Glomerular visceral epithelial cell (primary cell): ENCODE results near the gene UPF1.
A peak's percentile ranks its signal among the peaks of the same experiment; 100 is the strongest.

ENCODE experiments used
- DNase-seq: peaks from one replicate; pipeline ENCODE4 v3.0.0-alpha.2; 2016; ENCODE audit errors: extremely low spot score

UPF1 gene

DNA sequence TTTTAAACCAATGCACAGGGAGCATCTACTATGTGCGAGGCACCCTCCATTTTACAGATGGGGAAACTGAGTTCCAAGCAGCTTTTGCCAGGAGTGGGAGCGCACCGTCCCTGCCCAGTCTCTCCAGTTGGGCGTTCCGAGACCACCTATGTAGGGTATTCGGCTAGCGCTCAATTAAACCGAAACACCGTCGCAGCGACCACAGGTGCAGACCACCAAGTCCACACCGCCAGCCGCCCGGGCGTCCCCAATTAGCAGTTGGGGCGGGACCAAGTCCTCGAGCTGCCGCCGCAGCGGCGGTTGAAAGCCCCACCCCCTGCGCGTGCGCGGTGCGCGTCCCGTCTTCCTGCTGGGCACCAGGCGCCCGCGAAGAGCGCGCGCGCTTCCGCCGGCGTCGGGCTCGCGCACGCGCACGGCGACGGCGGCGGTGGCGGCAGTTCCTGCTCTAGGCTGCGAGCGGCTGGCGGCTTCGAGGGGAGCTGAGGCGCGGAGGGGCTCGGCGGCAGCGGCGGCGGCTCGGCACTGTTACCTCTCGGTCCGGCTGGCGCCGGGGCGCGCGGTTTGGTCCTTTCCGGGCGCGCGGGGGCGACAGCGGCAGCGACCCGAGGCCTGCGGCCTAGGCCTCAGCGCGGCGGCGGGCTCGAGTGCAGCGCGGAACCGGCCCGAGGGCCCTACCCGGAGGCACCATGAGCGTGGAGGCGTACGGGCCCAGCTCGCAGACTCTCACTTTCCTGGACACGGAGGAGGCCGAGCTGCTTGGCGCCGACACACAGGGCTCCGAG lies at the start of gene UPF1:
Gene UPF1, plus strand, starts transcription at position 436 of the 782 bp plus-strand sequence. Its CDS starts 251 bp downstream, at position 687.
- peak; percentile 93 for DNase-seq

DNA sequence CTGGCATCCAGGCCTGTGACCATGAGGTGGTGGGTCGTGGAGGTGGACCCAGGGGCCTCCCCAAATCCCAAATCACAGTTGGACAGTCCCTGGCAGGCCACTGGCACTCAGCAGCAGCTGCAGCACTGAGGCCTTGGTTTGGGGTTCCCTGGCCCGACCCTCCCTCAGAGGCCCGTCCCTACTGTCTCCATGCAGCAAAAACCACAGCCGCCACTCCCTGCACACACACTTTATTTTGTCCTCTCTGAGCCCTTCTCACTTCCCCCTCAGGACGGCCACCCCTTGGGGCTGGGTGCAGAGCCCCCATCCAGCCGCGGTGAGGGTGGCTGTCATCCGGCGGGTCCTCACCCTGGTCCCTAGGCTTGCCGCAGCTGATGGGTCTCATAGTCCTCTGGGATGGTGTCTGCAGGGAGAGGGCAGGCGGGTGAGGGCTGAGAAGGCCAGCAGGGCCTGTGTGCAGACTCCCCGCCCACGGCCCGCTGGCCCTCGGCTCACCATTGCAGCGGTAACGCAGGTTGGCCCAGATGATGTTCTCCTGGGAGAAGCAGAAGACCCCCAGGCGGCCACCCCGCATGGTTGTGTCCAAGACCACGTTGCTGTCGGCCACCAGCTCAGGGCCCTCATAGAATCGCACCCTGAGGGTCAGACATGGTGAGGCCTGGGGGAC lies 49.1 kb upstream of the UPF1 start:
- DNase-seq, result no peak

- DNase-seq, result no peak
These were observed 47.6 kb upstream of the UPF1 start for GRCh38 chr19:18783958-18784785.

- DNase-seq, result no peak
These were observed 47.0 kb upstream of the UPF1 start for GRCh38 chr19:18784786-18785120.

DNA sequence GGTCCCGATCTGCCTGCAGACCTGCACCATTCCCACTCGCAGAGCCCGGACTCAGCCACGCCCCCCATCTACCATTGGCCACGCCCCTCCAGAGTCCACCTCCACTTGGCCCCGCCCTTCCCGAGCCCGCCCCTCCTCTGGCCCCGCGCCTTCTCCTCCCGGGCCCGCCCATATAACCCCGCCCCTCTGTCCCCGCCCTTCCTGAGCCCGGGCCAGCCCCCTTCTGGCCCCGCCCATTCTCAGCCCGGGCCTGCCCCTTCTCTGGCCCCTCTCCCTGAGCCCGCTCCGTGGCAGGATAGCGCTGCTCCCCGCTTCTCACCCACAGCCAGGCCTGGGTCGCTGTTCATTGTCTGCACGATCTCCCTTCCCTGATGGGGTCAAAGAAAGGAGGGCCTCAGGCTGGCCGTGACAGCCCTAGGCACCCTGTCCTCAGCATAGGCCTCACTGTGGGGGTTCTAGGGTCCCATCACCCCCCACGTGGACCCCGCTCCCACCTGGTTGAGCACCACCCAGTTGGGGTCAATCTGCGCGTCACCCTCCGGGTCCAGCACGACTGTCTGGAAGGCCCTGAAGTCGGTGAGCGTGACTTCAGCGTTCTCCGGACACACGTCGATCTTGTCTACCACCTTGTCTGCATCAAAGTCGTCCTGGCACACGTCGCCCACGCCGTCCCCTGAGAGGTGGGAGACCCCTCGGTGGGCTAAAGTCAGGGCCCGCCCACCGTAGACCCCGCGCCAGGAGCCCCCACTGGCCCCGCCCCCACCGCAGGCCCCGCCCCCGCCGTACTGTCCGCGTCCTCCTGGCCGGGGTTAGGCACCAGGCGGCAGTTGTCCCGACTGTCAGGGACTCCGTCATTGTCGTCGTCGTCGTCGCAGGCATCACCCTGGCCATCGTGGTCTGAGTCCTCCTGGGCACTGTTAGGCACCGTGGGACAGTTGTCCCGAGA lies 46.3 kb upstream of the UPF1 start:
- DNase-seq, result peak; percentile 67

GRCh38 chr19:18788529-18789421 lies 43.0 kb upstream of the UPF1 start:
- DNase-seq, result no peak

- DNase-seq, result no peak
These were observed 42.3 kb upstream of the UPF1 start for GRCh38 chr19:18789422-18789869.

GRCh38 chr19:18789883-18790565 lies 41.7 kb upstream of the UPF1 start:
- no peak for DNase-seq

- DNase-seq, result no peak
These were observed 41.0 kb upstream of the UPF1 start, which contains the start of gene COMP for GRCh38 chr19:18790566-18791314. TSS of gene COMP (minus strand) at chr19:18791305. CDS start at chr19:18791269, 36 bp downstream.

DNA sequence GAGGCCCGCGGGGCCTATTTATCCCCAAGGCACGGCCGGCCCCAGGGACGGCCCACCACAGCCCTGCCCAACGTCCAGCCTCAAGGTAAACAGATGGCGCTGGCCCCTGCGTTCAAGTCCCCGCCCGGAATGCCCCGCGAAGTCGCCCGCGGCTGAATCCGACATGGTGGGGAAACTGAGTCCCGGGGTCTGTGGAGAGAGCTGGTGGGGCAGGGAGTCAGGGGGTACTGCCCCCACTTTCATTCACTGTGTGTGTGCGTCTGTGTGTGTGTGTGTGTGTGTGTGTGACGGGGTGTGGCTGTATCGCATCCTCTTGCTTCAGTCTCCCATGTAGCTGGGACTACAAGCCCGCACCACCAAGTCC lies 40.5 kb upstream of the UPF1 start:
- DNase-seq, result no peak

DNA sequence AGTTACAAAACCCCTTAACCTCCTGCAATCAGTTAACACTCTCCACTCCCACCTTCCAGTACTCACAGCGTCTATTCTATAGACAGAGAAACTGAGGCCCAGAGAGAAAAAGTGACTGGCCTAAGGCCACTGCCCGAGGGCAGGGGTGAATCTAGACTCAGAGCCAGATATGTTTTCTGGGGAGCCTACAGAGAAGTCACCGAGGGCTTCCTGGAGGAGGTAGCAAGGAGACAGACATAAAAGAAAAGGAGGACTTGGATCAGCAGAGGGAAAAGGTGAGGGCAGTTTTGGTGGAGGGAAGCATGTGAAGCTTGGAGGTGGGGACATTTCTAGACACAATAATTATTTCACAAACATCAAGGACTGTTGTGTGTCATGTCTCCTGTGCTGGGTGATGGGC lies 39.1 kb upstream of the UPF1 start:
- DNase-seq, result no peak

DNA sequence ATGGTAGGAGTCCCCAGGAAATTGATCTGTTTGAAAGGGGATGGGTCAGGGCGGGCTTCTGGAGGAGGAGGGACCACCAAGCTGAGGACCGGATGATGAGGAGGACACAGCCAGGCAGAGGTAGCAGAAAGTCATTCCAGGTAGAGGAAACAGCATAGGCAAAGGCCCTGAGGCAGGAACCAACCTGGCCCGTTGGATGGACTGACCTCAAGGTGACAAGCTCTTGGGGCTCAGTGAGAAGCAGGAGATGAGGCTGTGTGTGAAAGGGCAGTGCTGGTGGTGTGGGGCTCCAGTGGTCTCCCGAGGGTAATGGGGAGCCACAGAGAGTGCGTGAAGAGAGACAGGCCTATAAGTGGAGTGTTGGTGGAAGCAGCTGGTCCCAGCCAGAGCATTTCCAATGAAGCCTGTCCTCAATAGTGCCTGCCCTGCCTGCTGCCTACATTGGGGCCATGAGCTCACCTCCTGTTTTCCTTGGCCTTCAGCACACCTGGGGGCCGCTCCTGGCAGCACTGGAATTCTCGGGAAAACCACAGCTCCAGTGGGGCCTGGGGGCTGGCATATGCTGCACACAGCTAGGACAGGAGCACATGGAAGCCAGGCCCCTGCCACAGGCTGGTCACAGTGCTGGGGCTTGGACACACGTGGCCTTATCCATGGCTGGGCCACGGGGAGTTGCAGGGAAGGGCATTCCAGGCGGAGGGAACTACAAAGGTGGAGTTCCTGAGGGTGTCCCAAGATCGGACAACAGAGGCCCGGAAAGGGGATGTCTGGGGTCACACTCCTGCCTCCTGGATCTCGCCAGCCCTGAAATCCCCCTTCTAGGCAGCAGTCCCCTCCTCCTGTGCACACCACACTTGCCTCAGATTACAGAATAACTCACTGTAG lies 38.4 kb upstream of the UPF1 start:
- no peak for DNase-seq

- no peak for DNase-seq
These were observed 37.8 kb upstream of the UPF1 start for GRCh38 chr19:18794029-18794313.

DNA sequence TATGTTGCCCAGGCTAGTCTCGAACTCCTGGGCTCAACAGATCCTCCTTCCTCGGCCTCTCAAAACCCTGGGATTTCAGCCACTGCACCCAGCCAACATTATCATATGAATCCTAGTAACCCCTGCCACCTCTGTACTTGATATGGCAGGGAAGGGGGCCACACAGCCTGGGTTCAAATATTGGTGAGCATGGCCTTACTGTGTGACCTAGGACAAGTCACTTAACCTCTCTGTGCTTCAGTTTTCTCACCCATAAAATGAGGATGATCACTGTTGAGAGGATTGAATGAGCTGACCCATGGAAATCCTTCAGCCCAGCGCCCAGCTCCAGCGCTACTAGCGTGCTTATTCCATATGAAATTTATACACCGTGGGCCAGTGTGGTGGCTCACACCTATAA lies 37.1 kb upstream of the UPF1 start:
- DNase-seq, result no peak

- no peak for DNase-seq
These were observed 36.2 kb upstream of the UPF1 start for GRCh38 chr19:18795540-18795939.

- no peak for DNase-seq
These were observed 35.5 kb upstream of the UPF1 start for GRCh38 chr19:18796239-18796638.

DNA sequence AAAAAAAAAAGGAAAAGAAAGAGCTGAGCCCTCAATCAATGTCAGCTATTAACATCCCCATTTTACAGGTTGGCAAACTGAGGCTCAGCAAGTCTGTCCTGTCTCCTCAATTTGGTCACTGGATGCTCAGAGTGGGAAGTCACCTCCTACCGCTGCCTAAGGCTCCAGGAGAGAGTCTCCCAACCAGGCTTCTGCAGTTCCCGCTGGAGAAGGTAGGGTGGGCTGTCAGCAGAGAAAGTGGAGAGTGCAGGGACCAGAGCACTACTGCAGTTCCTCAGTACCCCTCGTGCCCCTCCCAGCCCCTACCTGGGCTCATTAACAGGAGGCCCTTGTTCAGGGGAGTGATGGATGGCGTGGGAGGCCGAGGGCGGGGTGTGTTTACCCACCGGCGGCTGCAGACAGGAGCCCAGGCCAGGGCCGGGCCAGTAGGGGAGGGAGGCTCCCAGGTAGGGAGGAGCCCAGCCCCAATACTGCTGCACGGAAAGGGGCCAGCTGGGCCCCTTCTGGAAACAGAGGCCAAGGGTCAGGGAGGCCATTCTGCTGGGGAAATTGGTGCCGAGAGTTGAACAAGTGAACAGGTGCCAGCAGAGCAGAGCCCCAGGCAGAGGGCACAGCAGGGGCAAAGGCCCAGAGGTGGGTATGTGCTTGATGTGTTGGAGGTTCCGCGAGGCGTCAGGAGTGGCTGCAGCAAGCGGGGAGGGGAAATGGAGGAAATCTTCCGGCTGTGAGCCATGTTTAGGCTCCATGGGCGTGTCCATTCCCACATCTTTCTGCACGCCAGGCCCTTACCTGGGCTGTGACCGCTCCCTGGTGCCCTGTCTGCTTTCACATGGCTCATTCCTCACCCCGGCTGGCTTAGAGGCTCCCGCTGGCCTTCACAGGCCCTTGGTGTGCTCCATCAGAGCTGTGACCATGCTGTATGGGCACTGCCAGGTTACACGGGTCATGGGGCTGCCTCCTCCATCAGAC lies 33.1 kb upstream of the UPF1 start:
- DNase-seq, result no peak
